HG03139 (cell line): ENCODE results near the gene IFT81.

Experiments used
- ATAC-seq: cut with Tn5 transposase; IDR thresholded peaks from one replicate; pipeline ENCODE4 v1.9.1; 2021; ENCODE audit not compliant: unreplicated experiment

The IFT81 gene

GRCh38 chr12:110149086-110149660 is 25.0 kb downstream of the IFT81 start:
- no peak for ATAC-seq

GRCh38 chr12:110156766-110157165 is 32.6 kb downstream of the IFT81 start:
- no peak for ATAC-seq

GRCh38 chr12:110157539-110157938 is 33.4 kb downstream of the IFT81 start:
- ATAC-seq = no peak

GRCh38 chr12:110159671-110160245 is 35.6 kb downstream of the IFT81 start:
- ATAC-seq = no peak

GRCh38 chr12:110165540-110166159 is 41.5 kb downstream of the IFT81 start:
- no peak for ATAC-seq

- ATAC-seq = no peak
Observed at GRCh38 chr12:110168732-110169455, 44.7 kb downstream of the IFT81 start.

- no peak for ATAC-seq
Observed at GRCh38 chr12:110170535-110171185, 46.5 kb downstream of the IFT81 start.

GRCh38 chr12:110171186-110171538 is 47.0 kb downstream of the IFT81 start:
- no peak for ATAC-seq

- no peak for ATAC-seq
Observed at GRCh38 chr12:110171636-110172035, 47.5 kb downstream of the IFT81 start.

- ATAC-seq = no peak
Observed at GRCh38 chr12:110174373-110174996, 50.3 kb downstream of the IFT81 start.

- ATAC-seq = no peak
Observed at GRCh38 chr12:110175201-110175600, 51.0 kb downstream of the IFT81 start.

- ATAC-seq = no peak
Observed at GRCh38 chr12:110176745-110177144, 52.6 kb downstream of the IFT81 start.

- ATAC-seq = no peak
Observed at GRCh38 chr12:110179291-110179690, 55.1 kb downstream of the IFT81 start.

GRCh38 chr12:110180591-110181005 is 56.4 kb downstream of the IFT81 start:
- ATAC-seq = no peak

- ATAC-seq = no peak
Observed at GRCh38 chr12:110182281-110182680, 58.1 kb downstream of the IFT81 start.

- ATAC-seq = no peak
Observed at GRCh38 chr12:110183386-110183785, 59.2 kb downstream of the IFT81 start.

- ATAC-seq = no peak
Observed at GRCh38 chr12:110185626-110186025, 61.5 kb downstream of the IFT81 start.

GRCh38 chr12:110186059-110186458 is 61.9 kb downstream of the IFT81 start:
- ATAC-seq = no peak

GRCh38 chr12:110193196-110193595 is 69.0 kb downstream of the IFT81 start:
- no peak for ATAC-seq

- no peak for ATAC-seq
Observed at GRCh38 chr12:110197003-110197402, 72.8 kb downstream of the IFT81 start.

GRCh38 chr12:110198386-110198785 is 74.2 kb downstream of the IFT81 start:
- no peak for ATAC-seq
